Loucy (cell line): ENCODE measurements around the gene MYO18B.

Source experiments
- H2AFZ ChIP-seq: fragments of 200-600 bp; sonication (generic); 2 replicates; pipeline ENCODE4 v1.6.0; 2016; ENCODE audit warnings: antibody characterized with exemption, mild to moderate bottlenecking, low read length, moderate library complexity
- H3F3A ChIP-seq: fragments of 200-600 bp; 2 replicates; pipeline ENCODE4 v1.6.0; 2016; ENCODE audit warnings: antibody characterized with exemption, low read depth, mild to moderate bottlenecking
- H3K27me3 ChIP-seq: fragments of 200-600 bp; sonication (generic); 2 replicates; pipeline ENCODE4 v1.6.1; 2014; ENCODE audit warnings: low read length, mild to moderate bottlenecking; ENCODE audit not compliant: insufficient read depth, poor library complexity, severe bottlenecking
- H3K36me3 ChIP-seq: fragments of 200-600 bp; sonication (generic); 2 replicates; pipeline ENCODE4 v1.6.1; 2016; ENCODE audit warnings: low read length; ENCODE audit not compliant: insufficient read depth
- H3K4me1 ChIP-seq: fragments of 200-600 bp; sonication (generic); 2 replicates; pipeline ENCODE4 v1.5.1; 2014; ENCODE audit warnings: low read length, mild to moderate bottlenecking; ENCODE audit not compliant: insufficient read depth, poor library complexity, severe bottlenecking
- H3K4me2 ChIP-seq: fragments of 200-600 bp; sonication (generic); 2 replicates; pipeline ENCODE4 v1.6.0; 2014; ENCODE audit warnings: antibody characterized with exemption, low read length, low read depth, mild to moderate bottlenecking; ENCODE audit not compliant: poor library complexity, severe bottlenecking
- H3K4me3 ChIP-seq: fragments of 200-600 bp; sonication (generic); 2 replicates; pipeline ENCODE4 v1.5.1; 2014; ENCODE audit warnings: low read length, mild to moderate bottlenecking, mixed read lengths; ENCODE audit not compliant: poor library complexity, severe bottlenecking
- H3K79me2 ChIP-seq: fragments of 200-600 bp; sonication (generic); 2 replicates; pipeline ENCODE4 v1.6.1; 2014; ENCODE audit warnings: low read length; ENCODE audit not compliant: insufficient read depth
- H3K9ac ChIP-seq: fragments of 200-600 bp; sonication (generic); 2 replicates; pipeline ENCODE4 v1.6.0; 2014; ENCODE audit warnings: mild to moderate bottlenecking, low read depth, low read length, moderate library complexity; ENCODE audit not compliant: poor library complexity, severe bottlenecking
- H3K9me2 ChIP-seq: fragments of 200-600 bp; sonication (generic); replicated peaks from 2 replicates; pipeline ENCODE4 v1.6.1; 2016; ENCODE audit warnings: low read depth, low read length, mixed read lengths
- H3K9me3 ChIP-seq: fragments of 200-600 bp; sonication (generic); 2 replicates; pipeline ENCODE4 v1.6.1; 2014; ENCODE audit warnings: mild to moderate bottlenecking, antibody characterized with exemption, low read length, low read depth; ENCODE audit not compliant: insufficient read depth
- H4K20me1 ChIP-seq: fragments of 200-600 bp; sonication (generic); 2 replicates; pipeline ENCODE4 v1.6.0; 2014; ENCODE audit warnings: antibody characterized with exemption, low read length, mild to moderate bottlenecking; ENCODE audit not compliant: insufficient read depth, poor library complexity, severe bottlenecking
- EZH2phosphoT487 ChIP-seq: fragments of 200-600 bp; IDR thresholded peaks from 2 replicates; pipeline ENCODE4 v1.6.1; 2018; ENCODE audit warnings: antibody characterized with exemption, mild to moderate bottlenecking, moderate library complexity, borderline replicate concordance
- TF ChIP-seq, protein P1 (sequence below): fragments of 200-600 bp; sonication (generic); conservative IDR thresholded peaks from 2 replicates; pipeline ENCODE4 v1.5.1; 2014; ENCODE audit warnings: mild to moderate bottlenecking, antibody characterized with exemption, low read length

Gene MYO18B

DNA sequence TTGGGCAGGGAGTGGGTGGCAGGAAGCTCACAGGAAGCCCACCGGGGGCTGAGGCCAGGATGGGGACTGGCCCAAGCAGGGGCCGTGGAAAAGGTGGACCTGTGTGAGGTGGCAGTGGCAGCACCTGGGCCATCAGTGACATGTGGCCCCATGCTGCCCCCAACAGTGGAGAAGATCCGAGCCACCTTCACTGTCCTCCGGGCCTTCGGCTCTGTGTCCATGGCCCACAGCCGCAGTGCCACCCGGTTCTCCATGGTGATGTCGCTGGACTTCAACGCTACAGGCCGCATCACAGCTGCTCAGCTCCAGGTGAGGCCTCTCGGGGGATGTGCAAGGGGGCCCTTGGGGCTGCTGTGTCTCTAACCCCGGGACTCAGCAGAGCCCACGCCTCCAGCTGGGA, 37.9 kb downstream of the MYO18B start:
- H3K36me3 ChIP-seq = no peaks in the 10 kb centered on the region
- H3K4me2 ChIP-seq = no peak overlapping the region
- TF ChIP-seq EZH2phosphoT487 = no peak
- TF ChIP-seq, protein P1, sequence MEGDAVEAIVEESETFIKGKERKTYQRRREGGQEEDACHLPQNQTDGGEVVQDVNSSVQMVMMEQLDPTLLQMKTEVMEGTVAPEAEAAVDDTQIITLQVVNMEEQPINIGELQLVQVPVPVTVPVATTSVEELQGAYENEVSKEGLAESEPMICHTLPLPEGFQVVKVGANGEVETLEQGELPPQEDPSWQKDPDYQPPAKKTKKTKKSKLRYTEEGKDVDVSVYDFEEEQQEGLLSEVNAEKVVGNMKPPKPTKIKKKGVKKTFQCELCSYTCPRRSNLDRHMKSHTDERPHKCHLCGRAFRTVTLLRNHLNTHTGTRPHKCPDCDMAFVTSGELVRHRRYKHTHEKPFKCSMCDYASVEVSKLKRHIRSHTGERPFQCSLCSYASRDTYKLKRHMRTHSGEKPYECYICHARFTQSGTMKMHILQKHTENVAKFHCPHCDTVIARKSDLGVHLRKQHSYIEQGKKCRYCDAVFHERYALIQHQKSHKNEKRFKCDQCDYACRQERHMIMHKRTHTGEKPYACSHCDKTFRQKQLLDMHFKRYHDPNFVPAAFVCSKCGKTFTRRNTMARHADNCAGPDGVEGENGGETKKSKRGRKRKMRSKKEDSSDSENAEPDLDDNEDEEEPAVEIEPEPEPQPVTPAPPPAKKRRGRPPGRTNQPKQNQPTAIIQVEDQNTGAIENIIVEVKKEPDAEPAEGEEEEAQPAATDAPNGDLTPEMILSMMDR = no peak
- no peak overlapping the region for H3K4me3 ChIP-seq
- no peaks in the 10 kb centered on the region for H3K79me2 ChIP-seq
- peaks cover 6% of the 10 kb centered on the region for H3K4me1 ChIP-seq
- H3K27me3 ChIP-seq = no peaks in the 10 kb centered on the region
- H3K9me2 ChIP-seq = no peaks in the 10 kb centered on the region
- H4K20me1 ChIP-seq = no peaks in the 10 kb centered on the region
- H3K9me3 ChIP-seq = no peaks in the 10 kb centered on the region
- no peak overlapping the region for H2AFZ ChIP-seq
- H3K9ac ChIP-seq = no peak overlapping the region
- H3F3A ChIP-seq = no peaks in the 10 kb centered on the region

DNA sequence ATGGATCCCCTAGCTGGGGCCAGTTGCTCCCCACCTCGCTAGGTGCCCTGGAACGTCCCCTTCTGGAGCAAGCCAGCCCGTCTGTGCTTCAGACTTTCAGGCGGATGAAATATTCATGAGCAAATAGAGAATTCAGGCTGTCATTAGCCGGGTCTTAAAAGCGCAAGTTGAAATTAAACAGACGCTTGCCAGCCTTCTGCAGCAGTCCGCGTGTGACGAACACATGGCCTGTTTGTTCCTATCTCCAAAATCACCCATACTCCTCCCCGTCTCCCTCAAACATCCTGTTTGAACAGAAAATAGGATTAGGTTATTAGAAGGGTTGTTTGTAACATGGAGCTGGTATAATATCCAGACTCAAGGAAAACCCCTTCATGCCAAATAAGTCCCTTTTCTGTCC, 38.7 kb downstream of the MYO18B start:
- Histone ChIP-seq H2AFZ (no peak overlapping the region), H3K36me3 (no peaks in the 10 kb centered on the region), H3K4me1 (peaks cover 6% of the 10 kb centered on the region), H3F3A (no peaks in the 10 kb centered on the region), H3K9me3 (no peaks in the 10 kb centered on the region), H3K27me3 (no peaks in the 10 kb centered on the region), H3K4me2 (no peak overlapping the region), H3K4me3 (no peak overlapping the region), H3K79me2 (no peaks in the 10 kb centered on the region), H3K9ac (no peak overlapping the region), H3K9me2 (no peaks in the 10 kb centered on the region), H4K20me1 (no peaks in the 10 kb centered on the region)
- TF ChIP-seq EZH2phosphoT487 = no peak
- TF ChIP-seq, protein P1 = no peak

DNA sequence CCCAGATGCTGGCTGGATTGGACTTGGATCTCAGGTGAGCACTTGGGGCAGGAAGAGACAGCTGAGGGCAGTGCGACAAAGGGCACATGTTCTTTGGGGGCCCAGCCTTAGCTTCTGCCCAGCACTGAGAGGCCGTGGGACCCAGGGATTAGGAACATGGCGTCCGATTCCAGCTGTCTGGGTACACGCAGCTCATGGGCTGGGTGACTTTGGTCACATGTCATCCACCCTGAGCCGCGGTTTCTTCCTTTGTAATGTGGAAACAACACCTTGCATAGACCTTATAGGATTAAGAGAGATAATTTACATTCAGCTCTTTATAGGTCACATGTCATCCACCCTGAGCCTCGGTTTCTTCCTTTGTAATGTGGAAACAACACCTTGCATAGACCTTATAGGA, 39.8 kb downstream of the MYO18B start:
- Histone ChIP-seq H3K4me1 (peaks cover 6% of the 10 kb centered on the region), H3K4me3 (no peak overlapping the region)
- TF ChIP-seq, protein P1 = no peak
- TF ChIP-seq EZH2phosphoT487 = no peak

More for the DNA sequence above, 39.8 kb downstream of the MYO18B start:
- Histone ChIP-seq H3K27me3 (no peaks in the 10 kb centered on the region), H2AFZ (no peak overlapping the region), H3F3A (no peaks in the 10 kb centered on the region), H3K9ac (no peak overlapping the region), H3K9me2 (no peaks in the 10 kb centered on the region), H3K36me3 (no peaks in the 10 kb centered on the region), H3K79me2 (no peaks in the 10 kb centered on the region), H4K20me1 (no peaks in the 10 kb centered on the region), H3K9me3 (no peaks in the 10 kb centered on the region), H3K4me2 (no peak overlapping the region)
